ENCODE results near the gene TSHB. TPM values are rescaled to one million over a fixed set of nuclear protein-coding genes. Genes with fewer than 3 reads are reported as not detected.
"Not testable (repeated sequence)": the region's sequence is repeated elsewhere in the genome, so short reads cannot be mapped to it uniquely, and the experiment has no call there.

TSHB gene
- not detected in 2 replicates for total RNA-seq

DNA sequence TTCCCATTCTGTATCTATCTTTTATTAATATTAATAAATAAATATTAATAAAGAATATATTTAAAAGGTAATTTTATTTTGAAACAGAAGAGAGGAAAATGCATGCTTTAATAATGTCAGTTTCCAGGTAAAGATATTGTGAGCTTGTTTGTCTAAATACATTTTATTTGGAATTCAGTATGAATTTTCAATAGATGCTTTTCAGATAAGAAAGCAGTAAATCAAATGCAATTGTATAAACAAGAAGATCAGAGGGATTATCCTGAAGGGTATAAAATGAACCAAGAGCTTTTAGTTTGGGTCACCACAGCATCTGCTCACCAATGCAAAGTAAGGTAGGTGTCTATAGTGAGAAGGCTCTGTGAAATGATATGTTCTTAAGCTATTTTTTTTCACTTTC is at the start of gene TSHB:
TSHB (plus strand) TSS at position 301 of the 400 bp plus-strand sequence. CDS start 3,537 bp downstream, outside the sequence.
- intact Hi-C loops (cut with micrococcal nuclease) = no loop called here

DNA sequence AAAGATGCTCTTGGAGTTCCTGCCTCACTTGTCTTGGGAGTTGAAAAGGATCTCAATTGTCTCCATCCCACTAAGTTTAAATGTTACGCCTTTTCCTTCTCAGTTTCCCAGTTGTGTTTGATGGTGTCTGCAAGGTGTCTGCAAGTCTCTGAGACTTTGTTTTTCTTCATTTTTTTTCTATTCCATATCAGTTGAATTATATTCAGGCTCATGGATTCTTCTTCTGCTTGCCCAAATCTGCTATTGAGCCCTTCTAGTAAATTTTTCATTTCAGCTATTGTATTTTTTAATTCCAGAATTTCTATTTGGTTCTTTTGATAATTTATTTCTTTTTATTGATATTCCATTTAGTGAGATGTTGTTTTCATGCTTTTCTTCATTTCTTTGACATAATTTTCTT is 47.4 kb upstream of the TSHB start:
- intact Hi-C loops (cut with micrococcal nuclease) = no loop called here

- intact Hi-C loops (cut with micrococcal nuclease) = no loop called here
Observed at GRCh38 chr1:114986286-114986685, 43.3 kb upstream of the TSHB start.

- intact Hi-C loops (cut with micrococcal nuclease) = no loop called here
Observed at GRCh38 chr1:114988095-114988494, 41.5 kb upstream of the TSHB start.

DNA sequence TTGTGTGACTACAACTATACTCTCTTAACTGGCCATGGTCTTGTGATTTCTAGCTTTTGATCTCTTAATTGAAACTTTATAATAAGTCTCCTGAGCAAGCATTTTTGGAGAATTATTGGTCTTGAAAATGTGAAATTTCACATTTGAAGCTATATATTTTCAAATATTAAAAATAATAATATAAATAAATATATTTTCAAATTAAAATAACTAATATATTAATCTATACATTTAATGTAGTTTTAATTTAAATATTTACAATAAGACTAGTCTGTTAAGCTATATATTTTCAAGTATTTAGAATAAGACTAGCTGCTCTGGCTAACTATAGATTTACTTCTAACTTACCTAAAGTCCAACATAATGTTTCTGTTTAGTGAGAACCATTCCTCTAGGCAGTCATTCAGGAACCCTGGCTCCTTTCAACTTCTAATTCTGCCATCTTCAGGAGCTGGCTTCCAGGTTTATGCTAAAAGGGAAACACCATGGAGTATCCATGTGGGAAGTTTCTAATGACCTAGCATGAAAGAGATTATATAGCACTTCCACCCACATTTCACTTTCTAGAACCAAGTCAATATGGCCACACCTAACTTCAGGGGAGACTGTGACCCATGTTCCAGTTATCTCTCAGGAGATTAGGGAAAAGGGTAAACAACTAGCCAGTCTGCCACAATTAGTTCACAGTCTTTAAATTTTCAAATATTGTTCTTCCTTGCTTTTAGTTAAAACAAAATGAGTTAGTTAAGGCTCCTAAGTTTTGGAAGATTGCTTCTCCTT is 31.9 kb upstream of the TSHB start:
- intact Hi-C loops (cut with micrococcal nuclease) = no loop called here

DNA sequence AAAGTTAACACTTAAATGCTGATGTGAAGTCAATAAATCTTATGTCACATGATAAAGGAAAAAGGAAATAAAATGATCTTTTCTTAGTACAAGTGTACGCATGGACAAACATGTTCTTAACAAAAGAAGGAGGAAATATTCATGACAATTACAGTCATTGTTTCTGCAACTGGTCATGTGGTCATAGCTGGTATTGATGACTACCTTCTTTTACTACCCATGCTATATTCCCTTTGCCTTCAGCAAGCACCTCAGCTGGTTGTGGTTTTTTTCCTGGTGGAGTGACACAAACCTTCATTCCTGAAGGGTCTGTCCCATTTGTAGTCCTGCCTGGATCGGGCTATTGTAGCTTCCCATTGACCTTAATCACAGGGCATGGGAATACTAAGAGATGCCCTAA is 23.4 kb upstream of the TSHB start:
- intact Hi-C loops (cut with micrococcal nuclease) = no loop called here

GRCh38 chr1:115012006-115012405 is 17.6 kb upstream of the TSHB start:
- intact Hi-C loops (cut with micrococcal nuclease) = no loop called here

DNA sequence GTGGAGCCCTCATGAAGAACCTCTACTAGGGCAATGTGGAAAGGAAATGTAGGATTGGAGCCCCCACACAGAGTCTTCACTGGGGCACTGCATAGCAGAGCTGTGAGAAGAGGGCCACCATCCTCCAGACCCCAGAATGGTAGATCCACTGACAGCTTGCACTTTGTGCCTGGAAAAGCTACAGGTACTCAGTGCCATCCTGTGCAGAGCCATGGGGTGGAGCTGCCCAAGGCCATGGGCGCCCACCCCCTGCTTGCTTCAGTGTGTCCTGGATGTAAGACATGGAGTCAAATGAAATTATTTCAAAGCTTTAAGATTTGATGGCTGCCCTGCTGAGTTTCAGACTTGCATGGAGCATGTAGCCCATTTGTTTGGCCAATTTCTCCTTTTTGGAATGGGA is 17.2 kb upstream of the TSHB start:
- intact Hi-C loops (cut with micrococcal nuclease) = no loop called here

DNA sequence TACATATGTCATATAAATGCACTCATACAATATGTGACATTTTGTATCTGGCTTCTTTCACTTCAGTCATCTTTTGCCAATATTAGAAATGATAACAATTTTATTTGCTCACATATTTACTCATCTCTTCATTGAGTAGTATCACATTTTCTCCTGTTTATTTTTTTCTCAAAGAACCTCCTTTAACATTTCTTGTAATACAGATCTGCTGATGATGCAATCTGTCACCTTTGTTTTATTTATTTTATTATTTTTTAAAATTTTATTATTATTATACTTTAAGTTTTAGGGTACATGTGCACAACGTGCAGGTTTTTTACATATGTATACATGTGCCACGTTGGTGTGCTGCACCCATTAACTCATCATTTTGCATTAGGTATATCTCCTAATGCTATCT is 15.8 kb upstream of the TSHB start:
- intact Hi-C loops (cut with micrococcal nuclease) = no loop called here

GRCh38 chr1:115019549-115019948 is 10.1 kb upstream of the TSHB start:
- intact Hi-C loops (cut with micrococcal nuclease) = not testable (repeated sequence)

- intact Hi-C loops (cut with micrococcal nuclease) = no loop called here
Observed at GRCh38 chr1:115021145-115021544, 8.5 kb upstream of the TSHB start.

- intact Hi-C loops (cut with micrococcal nuclease) = no loop called here
Observed at GRCh38 chr1:115023593-115023992, 6.0 kb upstream of the TSHB start.

GRCh38 chr1:115031595-115031994 is 2.0 kb downstream of the TSHB start:
- intact Hi-C loops (cut with micrococcal nuclease) = no loop called here

DNA sequence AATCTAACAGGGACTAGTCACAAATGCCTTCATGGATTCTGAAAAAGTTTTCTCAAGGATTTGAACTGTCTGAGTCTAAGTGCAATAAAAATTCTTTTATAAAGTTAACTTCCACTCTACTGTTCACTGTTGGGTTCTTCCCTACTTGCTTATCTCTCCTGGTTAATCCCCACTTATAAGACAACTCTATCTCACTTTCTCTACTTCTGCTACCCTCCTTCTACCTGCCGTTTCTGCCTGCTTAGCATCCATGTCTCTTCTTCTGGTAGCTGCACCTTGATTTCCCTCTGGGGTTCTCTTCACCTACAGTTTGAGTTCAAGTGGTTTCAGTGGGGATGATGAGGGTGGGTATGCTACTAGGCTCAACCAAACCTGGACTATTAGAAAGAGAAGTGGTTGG is 6.0 kb downstream of the TSHB start:
- intact Hi-C loops (cut with micrococcal nuclease) = no loop called here

DNA sequence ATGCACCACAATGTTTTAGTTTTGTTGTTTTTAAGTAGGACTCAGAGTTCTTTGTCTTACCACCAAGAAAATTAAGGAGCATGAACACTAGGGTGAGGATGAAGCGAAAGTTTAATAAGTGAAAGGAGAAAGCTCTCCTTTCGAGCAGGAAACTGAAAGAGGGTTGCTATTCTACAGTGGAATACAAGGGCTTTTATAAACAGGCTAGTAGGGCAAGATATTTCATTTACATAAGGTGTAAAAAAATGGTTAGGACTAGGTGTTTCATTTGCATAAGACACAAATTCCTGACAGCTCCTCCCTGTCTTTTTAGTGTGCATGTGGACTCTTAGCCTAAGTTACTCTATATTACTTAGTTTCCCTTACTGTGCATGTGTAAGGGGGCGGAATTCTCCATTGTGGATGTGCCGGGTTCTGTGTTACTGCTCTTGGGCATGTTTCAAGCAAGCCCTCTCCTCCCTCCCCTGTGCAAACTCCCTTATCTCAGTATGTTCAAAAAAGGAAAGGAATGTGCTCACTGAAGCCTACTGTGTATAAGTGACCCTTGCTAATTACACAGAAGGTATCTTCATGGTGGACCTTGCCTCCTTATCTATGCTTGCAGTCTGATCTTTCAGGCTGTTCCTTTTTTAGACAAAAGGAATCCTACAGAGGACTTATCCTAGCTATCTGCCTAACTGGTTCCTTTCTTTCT is 7.3 kb downstream of the TSHB start:
- intact Hi-C loops (cut with micrococcal nuclease) = no loop called here

DNA sequence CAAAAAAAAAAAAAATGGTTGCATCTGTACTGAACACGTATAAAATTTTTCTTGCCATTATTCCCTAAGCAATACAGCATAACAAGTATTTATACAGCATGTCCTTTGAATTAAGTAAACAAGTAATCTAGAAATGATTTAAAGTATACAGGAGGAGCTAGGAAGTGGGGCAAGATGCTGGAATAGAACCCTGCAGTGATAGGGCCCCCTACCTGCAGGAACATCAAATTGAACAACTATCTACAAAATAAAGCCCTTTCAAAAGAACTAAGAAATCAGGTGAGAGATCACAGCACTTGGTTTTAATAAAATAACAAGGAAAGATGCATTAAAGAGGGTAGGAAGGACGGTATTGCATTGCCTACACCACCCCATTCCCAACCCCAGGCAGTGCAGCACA is 10.9 kb downstream of the TSHB start:
- intact Hi-C loops (cut with micrococcal nuclease) = no loop called here

- intact Hi-C loops (cut with micrococcal nuclease) = no loop called here
Observed at GRCh38 chr1:115041654-115042053, 12.0 kb downstream of the TSHB start.

- intact Hi-C loops (cut with micrococcal nuclease) = no loop called here
Observed at GRCh38 chr1:115046751-115047150, 17.1 kb downstream of the TSHB start.

DNA sequence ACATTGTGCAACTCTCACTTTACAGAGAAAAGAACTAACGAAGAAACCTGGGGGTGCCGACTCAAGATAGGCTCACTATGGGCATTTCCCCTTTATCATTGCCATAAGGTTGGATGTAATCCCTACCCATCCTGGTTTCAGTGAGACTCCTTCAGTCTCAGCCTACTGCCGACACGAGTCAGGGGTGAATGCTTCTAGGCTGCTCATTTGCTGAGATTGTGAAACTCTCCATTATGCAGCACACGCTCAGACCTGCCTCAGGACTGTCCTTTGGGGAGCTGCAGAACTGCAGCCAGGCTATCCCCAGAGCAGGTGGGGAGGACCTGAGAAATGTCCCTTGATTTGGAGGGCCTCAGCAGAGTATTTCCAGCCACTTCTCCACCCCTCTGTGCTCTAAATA is 22.2 kb downstream of the TSHB start:
- intact Hi-C loops (cut with micrococcal nuclease) = loop anchor here (1.0 to 2.0 kb wide), 5 partner anchors 10 to 706 kb away; no protein-coding TSS in a partner anchor

DNA sequence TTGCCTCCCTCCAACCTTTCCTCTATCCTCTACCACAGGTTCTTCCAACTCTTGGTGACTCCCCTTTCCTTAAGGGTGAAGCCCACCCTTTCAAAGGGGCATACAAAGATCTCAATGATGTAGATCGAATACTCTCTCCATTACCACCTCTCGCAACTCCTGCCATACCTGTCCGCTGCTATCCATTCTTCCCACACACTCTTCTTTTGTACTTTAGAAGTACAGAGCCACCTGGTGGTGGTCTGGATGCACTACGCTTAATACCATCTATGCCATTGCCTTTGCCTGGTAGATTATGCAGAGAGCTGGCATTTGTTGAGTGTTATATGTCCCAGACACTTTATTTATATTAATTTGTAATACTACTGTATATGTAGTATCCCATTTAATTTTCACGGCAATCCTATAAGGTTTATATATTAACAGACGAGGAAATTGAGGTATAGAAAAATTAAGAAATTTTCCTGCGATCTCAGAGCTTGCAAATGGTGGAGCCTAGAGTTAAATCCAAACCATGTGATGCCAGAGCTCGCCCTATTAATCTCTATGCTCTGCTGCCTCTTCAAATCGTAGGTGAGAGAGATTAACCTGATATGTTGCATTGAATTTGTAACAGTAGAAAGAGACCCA is 22.9 kb downstream of the TSHB start:
- intact Hi-C loops (cut with micrococcal nuclease) = loop anchor here (1.0 to 2.0 kb wide), 5 partner anchors 10 to 706 kb away; no protein-coding TSS in a partner anchor

GRCh38 chr1:115056395-115056798 is 26.8 kb downstream of the TSHB start:
- intact Hi-C loops (cut with micrococcal nuclease) = no loop called here

DNA sequence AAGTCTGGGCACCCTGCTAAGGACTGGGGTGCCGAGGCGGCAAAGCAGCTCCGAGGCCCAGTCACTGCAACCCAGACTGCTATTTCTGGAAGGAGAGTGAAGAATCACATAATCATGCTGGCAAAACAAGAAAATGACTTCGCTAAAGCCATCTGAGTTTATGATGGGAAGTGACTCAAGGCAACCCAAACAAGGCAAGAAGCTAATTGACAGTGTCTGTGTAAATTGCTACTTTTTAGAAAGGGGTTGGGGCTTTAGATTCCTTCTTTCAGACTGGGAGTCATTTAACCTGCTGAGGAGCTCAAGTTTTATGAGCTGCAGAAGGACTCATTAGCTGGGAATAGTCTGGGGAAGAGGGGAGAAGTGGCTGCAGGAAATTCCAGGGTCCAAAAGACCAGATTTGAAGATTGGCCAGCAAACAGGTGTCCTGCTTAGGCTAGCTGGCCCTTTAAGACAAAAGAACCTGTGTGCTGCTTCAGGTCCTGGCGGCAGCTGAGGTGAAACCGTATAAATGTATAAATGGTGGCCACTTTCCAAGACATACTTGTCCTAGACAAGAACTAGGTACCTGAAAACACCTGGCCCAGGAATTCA is 28.1 kb downstream of the TSHB start:
- intact Hi-C loops (cut with micrococcal nuclease) = no loop called here

Data from T-helper 1 cell treated with Interleukin-12 subunit alpha and Interleukin-12 subunit beta and Interleukin-4 antibody, amounts not matched to agents 30 ng/mL and 1 ng/mL, for 36 hours (primary cell).